K562 (cell line): ENCODE measurements around the gene SPEM3. TPM values are rescaled to one million over a fixed set of nuclear protein-coding genes. Genes with fewer than 3 reads are reported as not detected.
A peak's percentile ranks its signal among the peaks of the same experiment; 100 is the strongest.

ENCODE experiments used
- ATAC-seq: fragments of 200-7000 bp; cut with Tn5 transposase; 3 replicates; pipeline ENCODE4 v1.9.1; 2020; ENCODE audit warnings: moderate library complexity
- BruUV-seq: library from RNA; stranded (reverse); fragments of 400-500 nt; replicated peaks from 2 replicates; lab custom pipeline; 2021; lab: Mats Ljungman, UMichigan
- CTCF ChIA-PET: fragments of 300-600 bp; formaldehyde crosslinking; extraction: SDS; loops from one replicate; lab custom pipeline; 2021; ENCODE audit warnings: low intra/inter-chr PET ratio; lab: Yijun Ruan, JAX
- POLR2A ChIA-PET: fragments of 300-600, 350-650 bp; sonication (Branson Sonifier 250); formaldehyde crosslinking; extraction: SDS; loops from one replicate; lab custom pipeline; 2021; ENCODE audit warnings: antibody characterized with exemption, inconsistent platforms; lab: Yijun Ruan, JAX
- DNase-seq, 4 experiments: peaks; one replicate each; pipeline versions ENCODE4 v3.0.0 to v3.0.0-alpha.2; 2011 to 2018; ENCODE audit warnings: low spot score in 3 of 4, mixed read lengths in 3 of 4; ENCODE audit errors: extremely low read depth in 1 of 4
- FAIRE-seq: peaks from 2 replicates; lab custom pipeline; 2011; peaks lifted over from hg19 to GRCh38; lab: Jason Lieb, UNC
- H2AFZ ChIP-seq: 2 replicates; pipeline ENCODE4 v1.6.0; 2011; ENCODE audit warnings: low read depth, low read length, control low read depth, inconsistent platforms
- H3K27ac ChIP-seq: fragments of 200-600 bp; 3 replicates; pipeline ENCODE4 v1.8.0; 2011; ENCODE audit warnings: low read depth, mild to moderate bottlenecking, control low read depth, inconsistent platforms, low read length, moderate library complexity, mixed read lengths; ENCODE audit errors: extremely low read depth
- H3K27me3 ChIP-seq, 2 experiments: fragments of 300-600 bp in 1 of 2; 2 replicates in 1 of 2; 3 replicates in 1 of 2; pipeline versions ENCODE4 v1.6.0 to v1.8.0; 2011; ENCODE audit warnings: inconsistent platforms in 2 of 2, low read length in 2 of 2, mild to moderate bottlenecking in 1 of 2, mixed read lengths in 1 of 2, moderate library complexity in 1 of 2; ENCODE audit not compliant: control insufficient read depth in 2 of 2, insufficient read depth in 2 of 2
- H3K36me3 ChIP-seq: fragments of 300-600 bp; 3 replicates; pipeline ENCODE4 v1.8.0; 2011; ENCODE audit warnings: mild to moderate bottlenecking, low read length, inconsistent platforms; ENCODE audit not compliant: control insufficient read depth, insufficient read depth
- H3K4me1 ChIP-seq, 2 experiments: fragments of 200-600 bp in 1 of 2; replicated peaks in 1 of 2; 2 replicates in 1 of 2; 3 replicates in 1 of 2; pipeline versions ENCODE4 v1.5.1 to v1.8.0; 2011; ENCODE audit warnings: inconsistent platforms in 2 of 2, low read length in 2 of 2, mild to moderate bottlenecking in 1 of 2, mixed read lengths in 1 of 2, moderate library complexity in 1 of 2; ENCODE audit not compliant: control insufficient read depth in 2 of 2, insufficient read depth in 2 of 2
- H3K4me2 ChIP-seq: 2 replicates; pipeline ENCODE4 v1.6.1; 2011; ENCODE audit warnings: low read length, control low read depth, inconsistent platforms, mixed read lengths; ENCODE audit not compliant: insufficient read depth
- H3K4me3 ChIP-seq: fragments of 200-600 bp; sonication (generic), shearing (Covaris generic); 2 replicates; pipeline ENCODE4 v1.5.1; 2016; ENCODE audit warnings: control low read depth, inconsistent platforms
- H3K79me2 ChIP-seq: fragments of 200-600 bp; 3 replicates; pipeline ENCODE4 v1.8.0; 2011; ENCODE audit warnings: low read length, inconsistent platforms; ENCODE audit not compliant: control insufficient read depth, insufficient read depth
- H3K9ac ChIP-seq, 2 experiments: 2 replicates each; pipeline versions ENCODE4 v1.6.0 to v1.6.1; 2011; ENCODE audit warnings: low read depth in 2 of 2, low read length in 2 of 2, control low read depth in 1 of 2, inconsistent platforms in 1 of 2, mild to moderate bottlenecking in 1 of 2, mixed read lengths in 1 of 2; ENCODE audit not compliant: insufficient read depth in 1 of 2
- H3K9me1 ChIP-seq: one replicate; pipeline ENCODE4 v1.6.0; 2011; ENCODE audit warnings: inconsistent platforms, mild to moderate bottlenecking, low read length, moderate library complexity; ENCODE audit not compliant: control insufficient read depth, insufficient read depth
- H3K9me3 ChIP-seq: replicated peaks from 2 replicates; pipeline ENCODE4 v1.5.1; 2011; ENCODE audit warnings: low read depth, low read length, inconsistent platforms; ENCODE audit not compliant: control insufficient read depth, insufficient read depth
- H4K20me1 ChIP-seq: replicated peaks from 2 replicates; pipeline ENCODE4 v1.6.1; 2011; ENCODE audit warnings: low read length, inconsistent platforms, mixed read lengths; ENCODE audit not compliant: control insufficient read depth, insufficient read depth
- BCOR ChIP-seq: fragments of 450-650 bp; IDR thresholded peaks from 2 replicates; pipeline ENCODE4 v1.6.1; 2016
- MGA ChIP-seq: fragments of 450-650 bp; IDR thresholded peaks from 2 replicates; pipeline ENCODE4 v1.6.1; 2016; ENCODE audit warnings: mild to moderate bottlenecking, moderate library complexity
- RFX5 ChIP-seq: IDR thresholded peaks from 2 replicates; pipeline ENCODE4 v1.6.1; 2011; ENCODE audit warnings: low read depth, mild to moderate bottlenecking, improper control_type of control experiment, low read length
- TFAM ChIP-seq: fragments of 250-450 bp; sonication (Bioruptor Pico); conservative IDR thresholded peaks from 2 replicates; pipeline ENCODE4 v1.5.0; 2021; ENCODE audit warnings: mild to moderate bottlenecking, moderate library complexity
- XRCC3 ChIP-seq: fragments of 450-650 bp; IDR thresholded peaks from 2 replicates; pipeline ENCODE4 v1.6.1; 2017; ENCODE audit warnings: mild to moderate bottlenecking, moderate library complexity
- ZNF280B ChIP-seq: fragments of 250-450 bp; sonication (Bioruptor Pico); IDR thresholded peaks from 2 replicates; pipeline ENCODE4 v1.5.1; 2021; ENCODE audit warnings: mild to moderate bottlenecking
- ZNF551 ChIP-seq: fragments of 250-450 bp; sonication (Bioruptor Pico); IDR thresholded peaks from 2 replicates; pipeline ENCODE4 v1.5.0; 2021; ENCODE audit warnings: mild to moderate bottlenecking, moderate library complexity
- ZNF696 ChIP-seq: fragments of 250-450 bp; sonication (Bioruptor Pico); conservative IDR thresholded peaks from 2 replicates; pipeline ENCODE4 v1.4.0; 2020; ENCODE audit warnings: mild to moderate bottlenecking, moderate library complexity
- ZNF699 ChIP-seq: fragments of 250-450 bp; sonication (Bioruptor Pico); IDR thresholded peaks from 2 replicates; pipeline ENCODE4 v1.8.0; 2021; ENCODE audit warnings: mild to moderate bottlenecking, moderate library complexity; ENCODE audit not compliant: insufficient replicate concordance
- WGBS: fragments of 100-300 bp; shearing (Covaris generic); methylation state at CpG from one replicate; pipeline ENCODE4 v1.1.6; 2016; ENCODE audit warnings: low coverage, mixed read lengths; ENCODE audit not compliant: insufficient coverage; ENCODE audit errors: missing lambda C conversion rate; 5-methylcytosine and 5-hydroxymethylcytosine counted together
- in situ Hi-C: fragments of 300-500 bp; cut with MboI; formaldehyde crosslinking; loops from 4 replicates; pipeline ENCODE4 v1.15.0; 2018; ENCODE audit warnings: inconsistent platforms, mixed read lengths
- intact Hi-C: fragments of 100-400 bp; cut with micrococcal nuclease; formaldehyde crosslinking; loops from 2 replicates; pipeline ENCODE4 v1.14.2; 2022
- polyA plus RNA-seq, 8 experiments: library from polyadenylated mRNA; depleted of rRNA in 4 of 8; stranded (reverse) in 5 of 8; unstranded in 3 of 8; fragments of >200 nt; fragmentation: Nextera tagmentation in 2 of 8; fragmentation: Illumina TruSeq in 1 of 8; extraction: Ambion mirVana in 2 of 8; extraction: Trizol in 1 of 8; gene quantifications; 2 replicates each; pipeline versions ENCODE4 v1.2.1 to v1.2.3, GENCODE V29; 2011 to 2014; ENCODE audit warnings: inconsistent platforms in 1 of 8, missing spikeins in 1 of 8
- total RNA-seq, 7 experiments: library from RNA; depleted of rRNA in 6 of 7; stranded (reverse); fragments of >200 nt in 6 of 7; fragmentation: Illumina TruSeq in 2 of 7; extraction: Trizol in 2 of 7; gene quantifications; 2 replicates each; pipeline versions ENCODE4 v1.2.1 to v1.2.3, GENCODE V29; 2011 to 2021; ENCODE audit warnings: low replicate concordance in 1 of 7

SPEM3 gene
- total and polyA plus RNA-seq, 9 of the 15 experiments (the other 6 are each of a cell fraction or from before 2014, with no cell fraction given) = not detected

GRCh38 chr17:7379134-7379533 lies 49.5 kb upstream of the SPEM3 start:
- CTCF ChIA-PET = no interaction called here
- BruUV-seq = no TSS peak
- TF ChIP-seq ZNF280B (CRISPR knock-in tag) = no peak
- TF ChIP-seq ZNF696 (CRISPR knock-in tag) = no peak
- TF ChIP-seq ZNF699 (CRISPR knock-in tag) = no peak
- TF ChIP-seq TFAM = no peak
- TF ChIP-seq XRCC3 = no peak
- no peak for TF ChIP-seq MGA
- peak; percentile 62 for TF ChIP-seq BCOR
- no peak for TF ChIP-seq ZNF551 (CRISPR knock-in tag)
- TF ChIP-seq RFX5 = no peak

More at GRCh38 chr17:7379134-7379533, 49.5 kb upstream of the SPEM3 start:
- Histone ChIP-seq H2AFZ (no peak overlapping the region), H3K27me3 (no peaks in the 10 kb centered on the region), H4K20me1 (no peaks in the 10 kb centered on the region), H3K36me3 (no peaks in the 10 kb centered on the region), H3K4me3 (no peak overlapping the region), H3K4me1 (peaks cover 8 to 18% of the 10 kb centered on the region in 2 experiments; a peak in 4 of 5 replicates), H3K27ac (no peak overlapping the region), H3K9me3 (peaks cover 2% of the 10 kb centered on the region; the same call in 1 of the 2 replicates), H3K9ac (no peak overlapping the region), H3K79me2 (no peaks in the 10 kb centered on the region; the same call in 2 of the 3 replicates), H3K9me1 (no peaks in the 10 kb centered on the region), H3K4me2 (no peak overlapping the region)
- POLR2A ChIA-PET = no interaction called here
- DNase-seq = no peak
- no peak for ATAC-seq
- WGBS = 71% methylated on average over 3 of the region's 3 CpGs
- in situ Hi-C loops (no loop called here), intact Hi-C loops (no loop called here)
- no peak for FAIRE-seq
